ENCODE results near the gene TUFT1.

Gene TUFT1

GRCh38 chr1:151606857-151607256 is 66.7 kb downstream of the TUFT1 start:
- no peaks in the 10 kb centered on the region for H3K27me3 ChIP-seq (replicated peaks)
- H3K36me3 ChIP-seq (replicated peaks) = no peaks in the 10 kb centered on the region
- TF ChIP-seq CTCF (IDR thresholded peaks at IDR 0.05; ENCODE audit: low read depth, low read length, missing control alignments) = no peak
- H3K27ac ChIP-seq = no peak overlapping the region
- in situ Hi-C loops (cut with HindIII; ENCODE audit: low pct_ligation_motif_present, low sequenced_read_pairs) = no loop called here
- H3K4me3 ChIP-seq (ENCODE audit: low read depth, low read length) = no peak overlapping the region
- no peak for DNase-seq

GRCh38 chr1:151610142-151610541 is 70.0 kb downstream of the TUFT1 start:
- Histone ChIP-seq H3K36me3 (replicated peaks) (no peaks in the 10 kb centered on the region), H3K4me3 (ENCODE audit: low read depth, low read length) (no peak overlapping the region), H3K27me3 (replicated peaks) (no peaks in the 10 kb centered on the region), H3K27ac (no peak overlapping the region)
- TF ChIP-seq CTCF (IDR thresholded peaks at IDR 0.05; ENCODE audit: low read depth, low read length, missing control alignments) = no peak
- no peak for DNase-seq
- in situ Hi-C loops (cut with HindIII; ENCODE audit: low pct_ligation_motif_present, low sequenced_read_pairs) = no loop called here

GRCh38 chr1:151611288-151611790 is 71.2 kb downstream of the TUFT1 start:
- no peaks in the 10 kb centered on the region for H3K27me3 ChIP-seq (replicated peaks)
- no peaks in the 10 kb centered on the region for H3K36me3 ChIP-seq (replicated peaks)
- H3K4me3 ChIP-seq (ENCODE audit: low read depth, low read length) = no peak overlapping the region
- in situ Hi-C loops (cut with HindIII; ENCODE audit: low pct_ligation_motif_present, low sequenced_read_pairs) = no loop called here
- DNase-seq = peak; percentile 34
- no peak for TF ChIP-seq CTCF (IDR thresholded peaks at IDR 0.05; ENCODE audit: low read depth, low read length, missing control alignments)
- H3K27ac ChIP-seq = peak overlapping the region; percentile 89

- peak within 1 kb of the TSS; percentile 81 for H3K4me3 ChIP-seq (ENCODE audit: low read depth, low read length)
- peak; percentile 92 for DNase-seq
- H3K27me3 ChIP-seq (replicated peaks) = no peaks in the 10 kb centered on the region
- H3K27ac ChIP-seq = peak within 1 kb of the TSS; percentile 89
- TF ChIP-seq CTCF (IDR thresholded peaks at IDR 0.05; ENCODE audit: low read depth, low read length, missing control alignments) = no peak
- H3K36me3 ChIP-seq (replicated peaks) = no peaks in the 10 kb centered on the region
- in situ Hi-C loops (cut with HindIII; ENCODE audit: low pct_ligation_motif_present, low sequenced_read_pairs) = no loop called here
Observed at GRCh38 chr1:151611832-151612500, 71.9 kb downstream of the TUFT1 start, which contains the start of gene SNX27. TSS of gene SNX27 (plus strand) at chr1:151612050. CDS start at chr1:151612202, 152 bp downstream.

GRCh38 chr1:151612501-151613281 is 72.6 kb downstream of the TUFT1 start:
- no peaks in the 10 kb centered on the region for H3K27me3 ChIP-seq (replicated peaks)
- H3K27ac ChIP-seq = peak overlapping the region; percentile 89
- peak overlapping the region; percentile 81 for H3K4me3 ChIP-seq (ENCODE audit: low read depth, low read length)
- TF ChIP-seq CTCF (IDR thresholded peaks at IDR 0.05; ENCODE audit: low read depth, low read length, missing control alignments) = no peak
- no peaks in the 10 kb centered on the region for H3K36me3 ChIP-seq (replicated peaks)
- in situ Hi-C loops (cut with HindIII; ENCODE audit: low pct_ligation_motif_present, low sequenced_read_pairs) = no loop called here
- DNase-seq = no peak
